Upper lobe of left lung (tissue), 6 donors: Measurements from ENCODE around the gene DIAPH2. TPM values are rescaled to one million over a fixed set of nuclear protein-coding genes. Genes with fewer than 3 reads are reported as not detected.

Source experiments
- ATAC-seq, 2 donors: fragments of 200-7000 bp; cut with Tn5 transposase; one replicate each; pipeline ENCODE4 v1.9.1; 2022; ENCODE audit warnings: mild to moderate bottlenecking in 2 of 2, moderate library complexity in 2 of 2; ENCODE audit not compliant: low FRiP score in 2 of 2
- DNase-seq, 2 donors: peaks; one replicate each; pipeline ENCODE4 v3.0.0-alpha.2; 2019 to 2020
- H3K27ac ChIP-seq, 4 donors: fragments of 200-600 bp; sonication (generic); one replicate each; pipeline ENCODE4 v1.5.1; 2016 to 2019
- H3K27me3 ChIP-seq, 4 donors: fragments of 200-600 bp; sonication (generic); one replicate each; pipeline ENCODE4 v1.5.1; 2017 to 2019
- H3K36me3 ChIP-seq, 4 donors: fragments of 200-600 bp; sonication (generic); one replicate each; pipeline ENCODE4 v1.5.1; 2016 to 2019
- H3K4me1 ChIP-seq, 4 donors: fragments of 200-600 bp; sonication (generic); one replicate each; pipeline ENCODE4 v1.5.1; 2018 to 2019
- H3K4me3 ChIP-seq, 4 donors: fragments of 200-600 bp; sonication (generic); one replicate each; pipeline ENCODE4 v1.5.1; 2017 to 2019; ENCODE audit warnings: mild to moderate bottlenecking in 2 of 4, moderate library complexity in 1 of 4
- H3K9me3 ChIP-seq, 4 donors: fragments of 200-600 bp; sonication (generic); one replicate each; pipeline ENCODE4 v1.5.1; 2018 to 2019
- EP300 ChIP-seq, 4 donors: sonication (generic); formaldehyde crosslinking; IDR thresholded peaks; one replicate each; pipeline ENCODE4 v1.5.1; 2017; ENCODE audit warnings: antibody characterized with exemption in 4 of 4, control low read depth in 2 of 4
- POLR2A ChIP-seq, 4 donors: fragments of 450-650 bp; IDR thresholded peaks; one replicate each; pipeline ENCODE4 v1.5.1; 2016 to 2017; ENCODE audit warnings: antibody characterized with exemption in 4 of 4, mild to moderate bottlenecking in 2 of 4
- POLR2AphosphoS5 ChIP-seq, 2 donors: sonication (generic); formaldehyde crosslinking; IDR thresholded peaks; one replicate each; pipeline ENCODE4 v1.5.1; 2017; ENCODE audit warnings: antibody characterized with exemption in 2 of 2
- WGBS, 2 donors: methylation state at CpG; one replicate each; pipeline ENCODE4 v1.1.5; 2017 to 2018; 5-methylcytosine and 5-hydroxymethylcytosine counted together
- total RNA-seq, 6 donors: library from RNA; depleted of rRNA in 4 of 6; stranded (reverse); fragments of >200 nt in 4 of 6; gene quantifications; one replicate each; pipeline versions ENCODE4 v1.1.0 to v1.2.1, GENCODE V29; 2016 to 2021
- TF ChIP-seq, protein P1 (sequence below), 6 experiments: fragments of 450-650 bp in 4 of 6; fragments of 200-600 bp in 2 of 6; sonication (generic) in 2 of 6; IDR thresholded peaks; one replicate each; pipeline ENCODE4 v1.5.1; 2016 to 2019; ENCODE audit warnings: antibody characterized with exemption in 6 of 6
- donor health status: DM: no; HTN: no; CAD: no; lungs with moderate emphysema.
- donor health status: DM: no; HTN: yes; CAD: no; lungs with severe emphysema.

DIAPH2 gene
- total RNA-seq, 6 donors from 2014 or later = 22.5 to 107 (median 44.1) TPM

DNA sequence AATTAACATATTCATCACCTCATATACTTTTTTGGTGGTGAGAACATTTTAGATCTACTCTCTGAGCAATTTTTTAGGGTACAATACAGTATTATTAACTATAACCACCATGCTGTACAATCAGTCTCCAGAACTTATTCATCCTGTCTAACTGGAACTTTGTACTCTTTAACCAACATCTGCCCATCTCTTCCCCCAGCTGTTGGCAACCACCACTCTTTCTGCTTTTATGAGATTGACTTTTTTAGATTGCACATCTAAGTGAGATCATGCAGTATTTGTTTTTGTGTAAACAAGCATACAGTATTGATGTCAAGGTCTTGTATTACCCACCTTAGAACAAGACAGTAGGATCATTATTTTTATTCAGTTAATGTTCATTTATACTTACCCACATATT, 715.9 kb downstream of the DIAPH2 start:
- H3K36me3 ChIP-seq = no peaks in the 10 kb centered on the region
- H3K4me3 ChIP-seq = no peak overlapping the region
- H3K4me1 ChIP-seq = no peaks in the 10 kb centered on the region
- TF ChIP-seq POLR2A (IDR thresholded peaks at IDR 0.05) (no peak), POLR2AphosphoS5 (IDR thresholded peaks at IDR 0.05) (no peak)
- TF ChIP-seq, protein P1, sequence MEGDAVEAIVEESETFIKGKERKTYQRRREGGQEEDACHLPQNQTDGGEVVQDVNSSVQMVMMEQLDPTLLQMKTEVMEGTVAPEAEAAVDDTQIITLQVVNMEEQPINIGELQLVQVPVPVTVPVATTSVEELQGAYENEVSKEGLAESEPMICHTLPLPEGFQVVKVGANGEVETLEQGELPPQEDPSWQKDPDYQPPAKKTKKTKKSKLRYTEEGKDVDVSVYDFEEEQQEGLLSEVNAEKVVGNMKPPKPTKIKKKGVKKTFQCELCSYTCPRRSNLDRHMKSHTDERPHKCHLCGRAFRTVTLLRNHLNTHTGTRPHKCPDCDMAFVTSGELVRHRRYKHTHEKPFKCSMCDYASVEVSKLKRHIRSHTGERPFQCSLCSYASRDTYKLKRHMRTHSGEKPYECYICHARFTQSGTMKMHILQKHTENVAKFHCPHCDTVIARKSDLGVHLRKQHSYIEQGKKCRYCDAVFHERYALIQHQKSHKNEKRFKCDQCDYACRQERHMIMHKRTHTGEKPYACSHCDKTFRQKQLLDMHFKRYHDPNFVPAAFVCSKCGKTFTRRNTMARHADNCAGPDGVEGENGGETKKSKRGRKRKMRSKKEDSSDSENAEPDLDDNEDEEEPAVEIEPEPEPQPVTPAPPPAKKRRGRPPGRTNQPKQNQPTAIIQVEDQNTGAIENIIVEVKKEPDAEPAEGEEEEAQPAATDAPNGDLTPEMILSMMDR (IDR thresholded peaks at IDR 0.05) = no peak
- DNase-seq (no peak), ATAC-seq (no peak)
- H3K27ac ChIP-seq = no peak overlapping the region
- H3K9me3 ChIP-seq = no peaks in the 10 kb centered on the region
- no peaks in the 10 kb centered on the region for H3K27me3 ChIP-seq

GRCh38 chrX:97401154-97401553, 716.5 kb downstream of the DIAPH2 start:
- 67% methylated on average over 2 of the region's 2 CpGs for WGBS, 2 donors
- no peaks in the 10 kb centered on the region for H3K36me3 ChIP-seq
- no peak overlapping the region for H3K4me3 ChIP-seq
- no peaks in the 10 kb centered on the region for H3K9me3 ChIP-seq
- no peak for TF ChIP-seq POLR2A (IDR thresholded peaks at IDR 0.05)
- TF ChIP-seq POLR2AphosphoS5 (IDR thresholded peaks at IDR 0.05) = no peak
- TF ChIP-seq EP300 (IDR thresholded peaks at IDR 0.05) = no peak
- TF ChIP-seq, protein P1 (IDR thresholded peaks at IDR 0.05) = no peak
- H3K27me3 ChIP-seq = no peaks in the 10 kb centered on the region
- DNase-seq = no peak
- no peak for ATAC-seq
- no peak overlapping the region for H3K27ac ChIP-seq
- no peaks in the 10 kb centered on the region for H3K4me1 ChIP-seq

DNA sequence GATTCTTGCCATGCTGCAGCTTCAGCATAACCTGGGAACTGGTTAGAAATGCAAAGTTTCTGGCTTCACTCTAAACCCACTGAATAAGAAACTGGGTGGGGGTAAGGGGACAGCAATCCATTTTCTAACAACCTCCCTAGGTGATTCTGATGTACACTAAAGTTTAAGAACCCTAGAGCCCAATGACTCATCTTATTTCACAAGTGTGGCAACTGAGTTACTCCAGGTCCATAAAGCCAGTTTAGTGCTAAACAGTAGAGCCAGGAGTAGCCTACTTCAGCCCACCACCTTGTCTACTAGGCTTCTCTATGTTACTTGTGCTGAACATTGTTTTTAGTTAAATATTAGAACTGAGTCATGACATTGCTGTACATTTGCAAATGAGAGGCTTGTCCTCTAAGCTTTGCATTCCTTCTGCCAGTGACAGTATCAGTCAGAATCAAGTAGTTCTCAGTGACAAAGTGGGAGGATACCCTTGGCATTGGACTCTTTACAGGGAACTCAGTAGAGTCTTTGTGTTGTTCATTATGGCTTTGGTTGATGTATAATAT, 717.0 kb downstream of the DIAPH2 start:
- Histone ChIP-seq H3K4me3 (no peak overlapping the region), H3K36me3 (no peaks in the 10 kb centered on the region), H3K27ac (no peak overlapping the region), H3K9me3 (no peaks in the 10 kb centered on the region), H3K4me1 (no peaks in the 10 kb centered on the region), H3K27me3 (no peaks in the 10 kb centered on the region)
- DNase-seq (no peak), ATAC-seq (no peak)
- TF ChIP-seq POLR2AphosphoS5 (IDR thresholded peaks at IDR 0.05) (no peak), POLR2A (IDR thresholded peaks at IDR 0.05) (no peak), EP300 (IDR thresholded peaks at IDR 0.05) (no peak)
- TF ChIP-seq, protein P1 (IDR thresholded peaks at IDR 0.05) = no peak

GRCh38 chrX:97402333-97402732, 717.7 kb downstream of the DIAPH2 start:
- Histone ChIP-seq H3K9me3 (no peaks in the 10 kb centered on the region), H3K36me3 (no peaks in the 10 kb centered on the region), H3K4me3 (no peak overlapping the region), H3K27me3 (no peaks in the 10 kb centered on the region), H3K27ac (no peak overlapping the region), H3K4me1 (no peaks in the 10 kb centered on the region)
- TF ChIP-seq POLR2AphosphoS5 (IDR thresholded peaks at IDR 0.05) = no peak
- no peak for TF ChIP-seq EP300 (IDR thresholded peaks at IDR 0.05)
- TF ChIP-seq, protein P1 (IDR thresholded peaks at IDR 0.05) = no peak
- TF ChIP-seq POLR2A (IDR thresholded peaks at IDR 0.05) = no peak
- ATAC-seq (no peak), DNase-seq (no peak)

DNA sequence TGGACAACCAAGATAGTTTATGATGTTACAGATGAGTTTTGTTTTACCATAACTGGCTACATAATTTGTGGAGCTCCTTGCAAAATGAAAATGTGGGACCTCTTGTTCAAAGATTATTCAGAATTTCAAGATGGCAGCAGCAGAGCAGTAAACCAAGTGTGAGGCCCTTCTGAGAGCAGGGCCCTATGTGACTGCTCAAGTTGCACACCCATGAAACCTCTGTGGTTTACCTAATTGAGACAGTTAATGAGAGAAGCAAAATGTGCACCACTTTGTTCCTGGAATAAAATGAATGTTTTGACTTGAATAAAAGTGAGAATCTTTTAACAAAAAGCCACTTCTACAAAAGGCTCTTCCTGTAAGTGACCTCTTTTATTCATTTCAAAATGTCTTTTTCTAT, 718.3 kb downstream of the DIAPH2 start:
- no peaks in the 10 kb centered on the region for H3K36me3 ChIP-seq
- ATAC-seq = no peak
- TF ChIP-seq POLR2AphosphoS5 (IDR thresholded peaks at IDR 0.05) (no peak), EP300 (IDR thresholded peaks at IDR 0.05) (no peak), POLR2A (IDR thresholded peaks at IDR 0.05) (no peak)
- TF ChIP-seq, protein P1 (IDR thresholded peaks at IDR 0.05) = no peak

More for the DNA sequence above, 718.3 kb downstream of the DIAPH2 start:
- no peak for DNase-seq
- Histone ChIP-seq H3K27ac (no peak overlapping the region), H3K4me3 (no peak overlapping the region), H3K4me1 (no peaks in the 10 kb centered on the region), H3K27me3 (no peaks in the 10 kb centered on the region), H3K9me3 (no peaks in the 10 kb centered on the region)
